Stimulated activated CD4-positive, alpha-beta T cell treated with anti-CD3 and anti-CD28 coated beads, Interleukin-4, amount 100 ng/mL, for 4 hours (primary cell): ENCODE results near the gene SPOUT1.
"Not testable (repeated sequence)": the region's sequence is repeated elsewhere in the genome, so short reads cannot be mapped to it uniquely, and the experiment has no call there.

ENCODE experiments used
- DNase-seq, 2 experiments: peaks; one replicate each; pipeline ENCODE4 v3.0.0-alpha.2; 2020

SPOUT1 gene

GRCh38 chr9:128829477-128830251, at the start of gene SPOUT1:
Gene SPOUT1, minus strand, starts transcription at chr9:128829794. Its CDS starts 14 bp downstream, at chr9:128829780.
- peak; percentile 91 to 93 for DNase-seq

GRCh38 chr9:128877852-128878251, 48.3 kb upstream of the SPOUT1 start:
- DNase-seq, result no peak

- not testable (repeated sequence) for DNase-seq
Observed at GRCh38 chr9:128870941-128871265, 41.3 kb upstream of the SPOUT1 start.

GRCh38 chr9:128870128-128870940, 40.7 kb upstream of the SPOUT1 start:
- DNase-seq, result no peak

GRCh38 chr9:128863647-128864046, 34.1 kb upstream of the SPOUT1 start:
- peak; percentile 73 to 86 for DNase-seq

GRCh38 chr9:128862401-128862851, 32.8 kb upstream of the SPOUT1 start:
- no peak for DNase-seq

GRCh38 chr9:128861501-128861900, 31.9 kb upstream of the SPOUT1 start:
- no peak for DNase-seq

GRCh38 chr9:128860937-128861336, 31.3 kb upstream of the SPOUT1 start:
- no peak for DNase-seq

GRCh38 chr9:128858476-128858875, 28.9 kb upstream of the SPOUT1 start:
- not testable (repeated sequence) for DNase-seq

- DNase-seq, result not testable (repeated sequence)
Observed at GRCh38 chr9:128854454-128854853, 24.9 kb upstream of the SPOUT1 start.

- DNase-seq, result not testable (repeated sequence)
Observed at GRCh38 chr9:128852646-128853045, 23.1 kb upstream of the SPOUT1 start.

GRCh38 chr9:128851779-128852600, 22.4 kb upstream of the SPOUT1 start:
- not testable (repeated sequence) for DNase-seq

GRCh38 chr9:128851024-128851423, 21.4 kb upstream of the SPOUT1 start:
- not testable (repeated sequence) for DNase-seq

- no peak for DNase-seq
Observed at GRCh38 chr9:128847803-128848202, 18.2 kb upstream of the SPOUT1 start.

- DNase-seq, result no peak
Observed at GRCh38 chr9:128846680-128847030, 17.1 kb upstream of the SPOUT1 start.

- no peak for DNase-seq
Observed at GRCh38 chr9:128845186-128845931, 15.8 kb upstream of the SPOUT1 start.

GRCh38 chr9:128843171-128843570, 13.6 kb upstream of the SPOUT1 start:
- not testable (repeated sequence) for DNase-seq

- DNase-seq, result no peak
Observed at GRCh38 chr9:128841694-128842492, 12.3 kb upstream of the SPOUT1 start.

- DNase-seq, result no peak
Observed at GRCh38 chr9:128840524-128840923, 10.9 kb upstream of the SPOUT1 start.

- DNase-seq, result no peak
Observed at GRCh38 chr9:128838338-128838737, 8.7 kb upstream of the SPOUT1 start.

- DNase-seq, result no peak
Observed at GRCh38 chr9:128836509-128837145, 7.0 kb upstream of the SPOUT1 start.
